GM12874 (cell line): ENCODE results near the gene NETO1.

Experiments used
- TF ChIP-seq, protein P1 (sequence below): IDR thresholded peaks from 2 replicates; pipeline ENCODE4 v1.5.1; 2011; ENCODE audit warnings: low read depth, mild to moderate bottlenecking, control low read depth, low read length, moderate library complexity; ENCODE audit not compliant: insufficient read depth

Gene NETO1

DNA sequence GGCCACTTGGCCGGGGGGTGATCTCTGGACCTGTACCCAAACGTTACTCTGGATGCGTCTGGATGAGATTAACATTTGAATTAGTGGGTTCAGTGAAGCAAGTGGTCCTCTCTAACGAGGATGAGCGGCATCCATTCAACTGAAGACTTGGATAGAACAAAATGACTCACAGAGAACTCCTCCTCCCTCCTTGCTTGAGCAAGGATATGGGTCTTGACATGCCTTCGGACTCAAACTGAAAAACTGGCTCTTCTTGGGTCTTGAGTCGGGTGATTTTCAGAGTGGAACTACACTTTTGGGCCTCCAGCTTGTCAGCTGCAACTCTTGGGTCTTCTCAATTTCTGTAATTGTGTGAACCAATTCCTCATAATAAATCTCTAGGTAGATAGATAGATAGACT lies 47.2 kb downstream of the NETO1 start:
- TF ChIP-seq, protein P1, sequence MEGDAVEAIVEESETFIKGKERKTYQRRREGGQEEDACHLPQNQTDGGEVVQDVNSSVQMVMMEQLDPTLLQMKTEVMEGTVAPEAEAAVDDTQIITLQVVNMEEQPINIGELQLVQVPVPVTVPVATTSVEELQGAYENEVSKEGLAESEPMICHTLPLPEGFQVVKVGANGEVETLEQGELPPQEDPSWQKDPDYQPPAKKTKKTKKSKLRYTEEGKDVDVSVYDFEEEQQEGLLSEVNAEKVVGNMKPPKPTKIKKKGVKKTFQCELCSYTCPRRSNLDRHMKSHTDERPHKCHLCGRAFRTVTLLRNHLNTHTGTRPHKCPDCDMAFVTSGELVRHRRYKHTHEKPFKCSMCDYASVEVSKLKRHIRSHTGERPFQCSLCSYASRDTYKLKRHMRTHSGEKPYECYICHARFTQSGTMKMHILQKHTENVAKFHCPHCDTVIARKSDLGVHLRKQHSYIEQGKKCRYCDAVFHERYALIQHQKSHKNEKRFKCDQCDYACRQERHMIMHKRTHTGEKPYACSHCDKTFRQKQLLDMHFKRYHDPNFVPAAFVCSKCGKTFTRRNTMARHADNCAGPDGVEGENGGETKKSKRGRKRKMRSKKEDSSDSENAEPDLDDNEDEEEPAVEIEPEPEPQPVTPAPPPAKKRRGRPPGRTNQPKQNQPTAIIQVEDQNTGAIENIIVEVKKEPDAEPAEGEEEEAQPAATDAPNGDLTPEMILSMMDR, result no peak

DNA sequence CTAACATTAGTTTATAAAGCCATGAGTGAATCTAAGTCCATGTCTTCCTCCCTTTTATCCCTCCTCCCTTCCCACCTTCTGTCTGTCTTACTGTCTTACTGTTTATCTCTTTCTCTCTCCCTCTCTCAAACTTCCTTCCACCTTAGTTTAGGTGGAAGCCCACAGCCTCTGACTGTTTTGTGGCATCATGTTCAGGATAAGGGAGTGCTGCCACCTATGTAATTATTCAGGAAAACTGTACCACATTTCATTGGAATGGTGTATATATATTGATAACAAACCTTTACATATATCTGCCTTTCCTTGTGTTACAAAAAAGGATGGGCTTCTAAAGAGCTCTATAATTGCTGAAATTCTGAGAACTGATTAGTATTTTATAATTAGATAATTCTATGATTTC lies 48.7 kb downstream of the NETO1 start:
- TF ChIP-seq, protein P1, result no peak

DNA sequence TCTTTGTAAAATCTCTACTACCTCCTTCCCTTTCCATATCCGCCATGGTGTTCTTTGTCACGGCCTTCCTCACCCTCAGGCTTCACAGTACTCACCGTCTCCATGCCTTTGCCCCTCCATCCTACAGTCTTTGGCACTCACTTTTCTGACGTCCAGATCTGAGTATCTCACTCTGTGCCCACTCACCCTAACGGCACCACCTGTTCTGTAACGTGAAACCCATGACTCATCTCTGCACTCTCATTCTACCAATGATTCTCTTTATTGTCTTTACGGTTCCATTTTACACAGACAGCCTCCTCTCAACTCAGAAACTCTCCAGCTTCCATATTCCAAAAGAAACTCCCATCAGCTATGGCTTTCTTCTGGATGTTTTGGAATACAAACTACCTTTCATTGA lies 56.7 kb downstream of the NETO1 start:
- TF ChIP-seq, protein P1, result no peak

DNA sequence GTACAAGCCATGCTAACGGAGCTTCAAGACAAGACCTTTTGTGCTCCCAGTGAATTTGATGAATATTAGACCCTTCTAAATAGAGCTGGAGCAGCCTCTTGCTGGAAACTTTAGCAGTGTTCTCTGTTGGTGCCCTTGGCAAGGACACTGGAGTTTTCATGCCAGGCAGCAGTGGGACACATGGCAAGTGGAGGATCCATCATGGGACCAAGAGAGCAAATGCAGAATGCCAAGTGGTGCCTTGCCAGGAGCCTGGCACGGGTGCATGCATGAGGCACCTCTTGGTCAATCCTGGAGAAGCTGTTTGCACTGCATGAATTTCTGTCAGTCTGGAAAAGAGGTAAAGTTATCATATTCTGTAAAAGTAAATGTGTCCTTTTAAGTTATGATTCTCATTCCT lies 59.1 kb downstream of the NETO1 start:
- TF ChIP-seq, protein P1, result no peak

DNA sequence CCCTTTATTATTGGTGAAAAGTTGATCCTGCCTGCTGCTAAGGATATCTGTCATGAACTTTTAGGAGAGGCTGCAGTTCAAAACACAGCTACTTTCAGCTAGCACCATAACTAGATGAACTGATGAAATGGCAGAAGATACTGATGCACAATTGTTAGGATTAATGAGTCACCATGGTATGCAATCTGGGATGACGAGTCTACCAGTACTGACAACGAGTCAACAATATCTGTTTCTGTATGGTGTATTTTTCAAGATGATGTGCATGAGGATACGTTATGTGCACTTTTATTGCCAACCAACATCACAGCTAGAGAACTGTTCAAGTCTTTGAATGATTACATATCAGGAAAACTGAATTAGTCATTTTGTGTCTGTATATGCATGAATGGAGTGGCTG lies 68.7 kb downstream of the NETO1 start:
- TF ChIP-seq, protein P1, result no peak

DNA sequence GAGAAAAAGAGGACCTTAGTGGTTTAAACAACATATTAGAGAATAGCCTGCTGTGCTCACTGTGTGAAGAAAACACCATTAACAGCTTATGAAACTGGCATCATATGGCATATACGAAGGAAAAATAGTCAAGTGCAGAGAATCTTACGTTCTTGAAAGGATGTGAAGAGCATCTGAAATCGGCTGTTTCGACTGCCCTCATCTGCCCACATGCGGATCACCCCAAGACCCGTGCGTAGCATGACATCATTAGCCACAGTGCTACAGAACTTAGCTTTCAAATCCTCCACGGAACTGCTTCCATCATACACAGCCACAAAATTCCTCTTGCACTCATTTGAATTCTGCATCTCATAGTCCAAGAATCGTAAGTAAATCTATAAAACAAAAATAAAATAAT lies 84.3 kb downstream of the NETO1 start:
- TF ChIP-seq, protein P1, result no peak

DNA sequence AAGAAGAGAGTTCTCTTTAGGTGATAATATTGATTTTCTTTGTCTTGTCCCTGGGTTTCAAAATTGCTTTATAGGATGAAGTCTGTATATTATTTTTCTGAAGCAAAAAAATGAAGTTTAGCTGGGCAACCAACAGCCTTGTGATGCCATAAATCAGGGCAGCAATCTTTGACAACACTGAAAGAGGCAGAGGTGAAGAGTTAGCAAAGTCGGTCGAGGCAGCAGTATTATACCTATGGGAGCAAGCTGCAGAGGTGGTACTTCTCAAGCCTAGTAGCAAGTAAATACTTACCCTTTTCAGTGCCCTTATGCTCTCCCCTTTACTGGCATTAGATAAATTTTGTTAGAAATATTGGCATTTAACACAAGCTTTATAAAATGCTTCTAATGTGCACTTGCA lies 92.9 kb downstream of the NETO1 start:
- TF ChIP-seq, protein P1, result no peak

DNA sequence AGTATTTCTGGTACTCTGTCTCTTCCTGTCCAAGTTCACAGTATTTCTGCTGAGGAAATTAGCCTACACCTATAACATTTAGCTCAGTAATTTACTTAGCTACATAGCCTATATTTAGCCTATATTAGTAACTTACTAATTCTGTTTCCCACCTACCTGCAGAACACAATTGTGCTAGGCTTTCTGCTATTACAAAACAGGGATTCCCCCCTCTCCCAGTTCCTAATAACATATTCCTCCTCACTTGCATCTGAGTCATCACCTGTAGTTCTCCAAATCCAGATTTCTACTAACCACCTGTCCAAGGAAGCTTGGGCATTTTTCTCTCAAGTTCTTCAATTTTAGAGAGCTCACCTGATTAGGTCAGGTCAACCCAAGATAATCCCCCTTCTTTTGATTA lies 94.9 kb downstream of the NETO1 start:
- TF ChIP-seq, protein P1, result no peak
